Nephron progenitor cell (in vitro differentiated cells): ENCODE results near the gene KMT2C.
"Not testable (repeated sequence)": the region's sequence is repeated elsewhere in the genome, so short reads cannot be mapped to it uniquely, and the experiment has no call there.

Experiments
- DNase-seq: peaks from one replicate; pipeline ENCODE4 v3.0.0; 2021
- H3K27ac Mint-ChIP-seq: 2 replicates; pipeline ENCODE4 v1.8.0; 2021; ENCODE audit warnings: mild to moderate bottlenecking, moderate library complexity, mixed read lengths
- H3K27me3 Mint-ChIP-seq: 2 replicates; pipeline ENCODE4 v1.8.0; 2021; ENCODE audit warnings: mild to moderate bottlenecking, low read depth, mixed read lengths; ENCODE audit not compliant: poor library complexity
- H3K36me3 Mint-ChIP-seq: 2 replicates; pipeline ENCODE4 v1.8.0; 2021; ENCODE audit warnings: low read depth, mixed read lengths
- H3K4me1 Mint-ChIP-seq: 2 replicates; pipeline ENCODE4 v1.8.0; 2021; ENCODE audit warnings: mixed read lengths
- H3K4me3 Mint-ChIP-seq: 2 replicates; pipeline ENCODE4 v1.8.0; 2021; ENCODE audit warnings: mild to moderate bottlenecking, moderate library complexity, mixed read lengths
- H3K9me3 Mint-ChIP-seq: 2 replicates; pipeline ENCODE4 v1.8.0; 2021; ENCODE audit warnings: mild to moderate bottlenecking, moderate library complexity, mixed read lengths
- CTCF ChIP-seq: fragments of 200-600 bp; sonication (generic); IDR thresholded peaks from 2 replicates; pipeline ENCODE4 v1.5.0; 2021; ENCODE audit warnings: antibody characterized with exemption

Gene KMT2C

DNA sequence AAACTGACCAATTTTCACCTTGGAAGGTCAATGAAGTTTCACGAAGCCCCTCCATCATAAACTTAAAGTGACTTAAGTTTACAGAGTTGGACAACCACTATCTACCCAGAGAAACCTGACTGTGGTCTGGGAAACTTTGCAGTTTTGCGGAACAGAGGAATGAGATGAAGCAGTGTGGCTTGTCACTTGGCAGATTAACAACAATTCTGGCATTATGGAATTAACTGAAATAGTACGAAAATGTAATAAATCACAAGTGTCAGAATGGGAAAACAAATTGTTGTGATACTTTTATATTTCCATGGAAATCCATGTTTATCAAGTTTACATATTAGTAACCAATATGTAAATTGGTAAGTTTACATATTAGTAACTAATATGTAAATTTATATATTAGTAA, 4.9 kb downstream of the KMT2C start:
- Mint-ChIP-seq H3K27me3 (peaks cover 6% of the 10 kb centered on the region), H3K4me1 (peaks cover 44% of the 10 kb centered on the region), H3K27ac (peak overlapping the region; percentile 71), H3K4me3 (peak overlapping the region; percentile 28), H3K36me3 (peaks cover 6% of the 10 kb centered on the region), H3K9me3 (no peaks in the 10 kb centered on the region)
- no peak for TF ChIP-seq CTCF
- DNase-seq, result no peak

DNA sequence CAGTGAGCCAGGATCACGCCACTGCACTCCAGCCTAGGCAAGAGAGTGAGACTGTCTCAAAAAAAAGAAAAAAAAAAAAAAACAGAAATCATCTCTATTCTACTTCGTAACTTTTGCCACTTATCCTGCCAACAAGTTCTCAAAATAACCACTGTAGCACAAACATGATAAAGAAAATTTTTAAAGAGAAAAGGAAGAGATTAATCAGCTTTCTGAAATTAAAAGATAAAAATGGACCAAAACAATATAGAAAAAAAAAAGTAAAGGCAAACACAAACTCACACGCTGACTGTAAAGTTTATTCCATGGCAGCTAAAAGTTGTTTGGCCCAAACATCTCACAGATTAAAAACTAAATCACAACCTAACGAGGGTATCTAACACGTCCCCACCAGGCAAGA, 5.7 kb downstream of the KMT2C start:
- H3K27me3 Mint-ChIP-seq, H3K9me3 Mint-ChIP-seq, H3K27ac Mint-ChIP-seq, H3K4me3 Mint-ChIP-seq, DNase-seq: not testable (repeated sequence)
- Mint-ChIP-seq H3K4me1 (peaks cover 44% of the 10 kb centered on the region), H3K36me3 (peaks cover 12% of the 10 kb centered on the region)

- peaks cover 7% of the 10 kb centered on the region for H3K4me1 Mint-ChIP-seq
- no peak overlapping the region for H3K4me3 Mint-ChIP-seq
- TF ChIP-seq CTCF, result no peak
- H3K9me3 Mint-ChIP-seq, result peaks cover 59% of the 10 kb centered on the region
- DNase-seq, result no peak
- no peak overlapping the region for H3K27ac Mint-ChIP-seq
- peaks cover 2% of the 10 kb centered on the region for H3K27me3 Mint-ChIP-seq
- peaks cover 62% of the 10 kb centered on the region for H3K36me3 Mint-ChIP-seq
Observed at GRCh38 chr7:152424348-152425108, 11.3 kb downstream of the KMT2C start.

DNA sequence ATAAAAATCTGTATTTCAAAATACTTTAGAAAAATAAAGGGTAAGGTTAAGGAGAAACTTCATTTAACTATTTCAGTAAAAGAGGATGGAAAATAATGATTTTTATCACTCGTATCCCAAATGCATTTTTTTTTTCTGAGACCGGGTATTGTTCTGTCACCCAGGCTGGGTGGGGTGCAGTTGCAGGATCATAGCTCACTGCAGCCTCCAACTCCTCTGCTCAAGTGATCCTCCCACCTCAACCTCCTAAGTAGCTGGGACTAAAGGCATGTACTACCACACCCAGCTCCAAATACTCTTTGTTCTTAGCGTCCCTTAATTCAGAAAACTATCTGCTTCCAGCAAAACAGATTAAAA, 11.8 kb downstream of the KMT2C start:
- no peak for TF ChIP-seq CTCF
- Mint-ChIP-seq H3K4me1 (peaks cover 5% of the 10 kb centered on the region), H3K9me3 (peaks cover 63% of the 10 kb centered on the region), H3K36me3 (peaks cover 67% of the 10 kb centered on the region), H3K4me3 (no peak overlapping the region), H3K27me3 (peaks cover 2% of the 10 kb centered on the region), H3K27ac (no peak overlapping the region)
- DNase-seq, result no peak

GRCh38 chr7:152423171-152423570, 12.6 kb downstream of the KMT2C start:
- H3K27me3 Mint-ChIP-seq, H3K27ac Mint-ChIP-seq, H3K4me1 Mint-ChIP-seq, DNase-seq, H3K4me3 Mint-ChIP-seq: not testable (repeated sequence)
- Mint-ChIP-seq H3K36me3 (peaks cover 75% of the 10 kb centered on the region), H3K9me3 (peaks cover 70% of the 10 kb centered on the region)

DNA sequence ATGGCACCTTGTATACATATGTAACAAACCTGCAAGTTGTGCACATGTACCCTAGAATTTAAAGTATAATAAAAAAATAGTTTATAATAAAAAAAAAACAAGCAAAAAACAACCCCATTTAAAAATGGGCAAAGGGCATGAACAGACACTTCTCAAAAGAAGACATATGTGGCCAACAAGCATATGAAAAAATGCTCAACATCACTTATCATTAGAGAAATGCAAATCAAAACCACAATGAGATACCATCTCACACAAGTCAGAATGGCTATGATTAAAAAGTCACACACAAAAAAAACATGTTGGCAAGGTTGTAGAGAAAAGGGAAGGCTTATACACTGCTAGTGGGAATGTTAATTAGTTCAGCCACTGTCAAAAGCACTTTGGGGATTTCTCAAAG, 14.9 kb downstream of the KMT2C start:
- H3K36me3 Mint-ChIP-seq, result peaks cover 79% of the 10 kb centered on the region
- peaks cover 83% of the 10 kb centered on the region for H3K9me3 Mint-ChIP-seq
- not testable (repeated sequence) for H3K4me3 Mint-ChIP-seq, H3K4me1 Mint-ChIP-seq, H3K27me3 Mint-ChIP-seq, H3K27ac Mint-ChIP-seq, DNase-seq

- Mint-ChIP-seq H3K27ac (no peak overlapping the region), H3K27me3 (peaks cover 2% of the 10 kb centered on the region), H3K4me3 (no peak overlapping the region)
Observed at GRCh38 chr7:152419473-152420429, 16.1 kb downstream of the KMT2C start.

More at GRCh38 chr7:152419473-152420429, 16.1 kb downstream of the KMT2C start:
- no peak for TF ChIP-seq CTCF
- H3K36me3 Mint-ChIP-seq, result peaks cover 78% of the 10 kb centered on the region
- H3K9me3 Mint-ChIP-seq, result peaks cover 77% of the 10 kb centered on the region
- no peaks in the 10 kb centered on the region for H3K4me1 Mint-ChIP-seq
- DNase-seq, result no peak
